Islet precursor cell (in vitro differentiated cells): ENCODE measurements around the gene DDAH1.
A peak's percentile ranks its signal among the peaks of the same experiment; 100 is the strongest.

Experiments
- DNase-seq: peaks from one replicate; pipeline ENCODE4 v3.0.0-alpha.2; 2018

Gene DDAH1

GRCh38 chr1:85323770-85324169 is 141.2 kb downstream of the DDAH1 start:
- no peak for DNase-seq

GRCh38 chr1:85322655-85323054 is 142.3 kb downstream of the DDAH1 start:
- DNase-seq: no peak

GRCh38 chr1:85321237-85321964 is 143.6 kb downstream of the DDAH1 start:
- DNase-seq: no peak

GRCh38 chr1:85320371-85321131 is 144.4 kb downstream of the DDAH1 start:
- peak; percentile 73 for DNase-seq

GRCh38 chr1:85319931-85320330 is 145.0 kb downstream of the DDAH1 start:
- DNase-seq: no peak

- no peak for DNase-seq
Measured at GRCh38 chr1:85319491-85319890, 145.5 kb downstream of the DDAH1 start.

GRCh38 chr1:85318217-85318616 is 146.7 kb downstream of the DDAH1 start:
- no peak for DNase-seq

- no peak for DNase-seq
Measured at GRCh38 chr1:85317560-85317959, 147.4 kb downstream of the DDAH1 start.

GRCh38 chr1:85316321-85316720 is 148.6 kb downstream of the DDAH1 start:
- DNase-seq: no peak

GRCh38 chr1:85315789-85316188 is 149.2 kb downstream of the DDAH1 start:
- DNase-seq: no peak

- peak; percentile 10 for DNase-seq
Measured at GRCh38 chr1:85314726-85315125, 150.2 kb downstream of the DDAH1 start.

GRCh38 chr1:85313888-85314696 is 150.9 kb downstream of the DDAH1 start:
- peak; percentile 82 for DNase-seq

- peak; percentile 35 for DNase-seq
Measured at GRCh38 chr1:85311818-85312217, 153.1 kb downstream of the DDAH1 start.

- no peak for DNase-seq
Measured at GRCh38 chr1:85308833-85309350, 156.1 kb downstream of the DDAH1 start.

- DNase-seq: peak; percentile 95
Measured at GRCh38 chr1:85307987-85308832, 156.7 kb downstream of the DDAH1 start.

GRCh38 chr1:85306236-85306635 is 158.7 kb downstream of the DDAH1 start:
- no peak for DNase-seq

- DNase-seq: peak; percentile 2
Measured at GRCh38 chr1:85303440-85304162, 161.4 kb downstream of the DDAH1 start.

- no peak for DNase-seq
Measured at GRCh38 chr1:85300140-85300539, 164.8 kb downstream of the DDAH1 start.

GRCh38 chr1:85297855-85298629 is 166.9 kb downstream of the DDAH1 start:
- DNase-seq: peak; percentile 35

- DNase-seq: no peak
Measured at GRCh38 chr1:85297538-85297854, 167.5 kb downstream of the DDAH1 start.

- DNase-seq: peak; percentile 11
Measured at GRCh38 chr1:85296980-85297379, 168.0 kb downstream of the DDAH1 start.
